AG04449 (cell line): ENCODE results near the gene RPH3AL.

Source experiments
- CTCF ChIA-PET: fragments of 350-600 bp; formaldehyde crosslinking; extraction: SDS; loops from one replicate; lab custom pipeline; 2021; ENCODE audit warnings: antibody characterized with exemption; lab: Yijun Ruan, JAX
- POLR2A ChIA-PET: fragments of 400-600, 350-600 bp; formaldehyde crosslinking; extraction: SDS; loops from one replicate; lab custom pipeline; 2020; ENCODE audit warnings: antibody characterized with exemption, inconsistent platforms; lab: Yijun Ruan, JAX
- DNase-seq: peaks from one replicate; pipeline ENCODE4 v3.0.0-alpha.2; 2010; ENCODE audit warnings: low read depth, low spot score
- H3K4me3 ChIP-seq: 2 replicates; pipeline ENCODE4 v1.5.1; 2011; ENCODE audit warnings: low read depth, mild to moderate bottlenecking, control low read depth, low read length
- TF ChIP-seq, protein P1 (sequence below): IDR thresholded peaks from one replicate; pipeline ENCODE4 v1.5.1; 2011; ENCODE audit warnings: mild to moderate bottlenecking, moderate library complexity, low read length, control low read depth, inconsistent platforms; ENCODE audit not compliant: insufficient read depth; ENCODE audit errors: missing control alignments

Gene RPH3AL

DNA sequence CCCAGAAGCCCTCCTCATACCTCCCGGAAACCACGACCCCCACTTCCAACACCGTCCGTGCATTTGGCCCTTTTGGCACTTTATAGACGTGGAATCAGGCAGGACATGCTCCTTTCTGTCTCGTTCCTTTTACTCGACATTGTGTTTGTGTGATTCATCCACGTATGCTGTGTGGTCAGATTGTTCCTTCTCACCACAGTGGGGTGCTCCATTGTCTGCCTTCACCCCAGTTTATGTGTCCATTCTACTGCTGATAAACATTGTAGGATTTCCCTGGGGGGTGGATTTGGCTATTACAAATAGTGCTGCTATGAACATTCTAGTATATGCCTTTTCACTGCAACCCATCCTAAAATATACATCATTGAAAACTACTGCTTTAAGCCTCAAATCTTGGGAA, 28.9 kb upstream of the RPH3AL start:
- ChIA-PET CTCF (no interaction called here), POLR2A (no interaction called here)
- no peak for DNase-seq
- TF ChIP-seq, protein P1, sequence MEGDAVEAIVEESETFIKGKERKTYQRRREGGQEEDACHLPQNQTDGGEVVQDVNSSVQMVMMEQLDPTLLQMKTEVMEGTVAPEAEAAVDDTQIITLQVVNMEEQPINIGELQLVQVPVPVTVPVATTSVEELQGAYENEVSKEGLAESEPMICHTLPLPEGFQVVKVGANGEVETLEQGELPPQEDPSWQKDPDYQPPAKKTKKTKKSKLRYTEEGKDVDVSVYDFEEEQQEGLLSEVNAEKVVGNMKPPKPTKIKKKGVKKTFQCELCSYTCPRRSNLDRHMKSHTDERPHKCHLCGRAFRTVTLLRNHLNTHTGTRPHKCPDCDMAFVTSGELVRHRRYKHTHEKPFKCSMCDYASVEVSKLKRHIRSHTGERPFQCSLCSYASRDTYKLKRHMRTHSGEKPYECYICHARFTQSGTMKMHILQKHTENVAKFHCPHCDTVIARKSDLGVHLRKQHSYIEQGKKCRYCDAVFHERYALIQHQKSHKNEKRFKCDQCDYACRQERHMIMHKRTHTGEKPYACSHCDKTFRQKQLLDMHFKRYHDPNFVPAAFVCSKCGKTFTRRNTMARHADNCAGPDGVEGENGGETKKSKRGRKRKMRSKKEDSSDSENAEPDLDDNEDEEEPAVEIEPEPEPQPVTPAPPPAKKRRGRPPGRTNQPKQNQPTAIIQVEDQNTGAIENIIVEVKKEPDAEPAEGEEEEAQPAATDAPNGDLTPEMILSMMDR, result no peak
- H3K4me3 ChIP-seq, result no peak overlapping the region

- TF ChIP-seq, protein P1, result no peak
- H3K4me3 ChIP-seq, result no peak overlapping the region
- no peak for DNase-seq
- CTCF ChIA-PET, result no interaction called here
- POLR2A ChIA-PET, result no interaction called here
Observed at GRCh38 chr17:379531-380465, 27.2 kb upstream of the RPH3AL start.

- POLR2A ChIA-PET, result no interaction called here
- TF ChIP-seq, protein P1, result no peak
- CTCF ChIA-PET, result interaction anchor here (0.8 to 1.2 kb wide), 2 partner anchors 9 to 321 kb away, joined by 3 read pairs; no protein-coding TSS in a partner anchor
- no peak overlapping the region for H3K4me3 ChIP-seq
- DNase-seq, result no peak
Observed at GRCh38 chr17:378068-378467, 25.5 kb upstream of the RPH3AL start.

GRCh38 chr17:376936-377863, 24.6 kb upstream of the RPH3AL start:
- no peak overlapping the region for H3K4me3 ChIP-seq
- CTCF ChIA-PET, result interaction anchor here (1.1 to 1.4 kb wide), 3 partner anchors 9 to 12 kb away, joined by 3 to 7 read pairs (median 5); no protein-coding TSS in a partner anchor
- POLR2A ChIA-PET, result no interaction called here
- TF ChIP-seq, protein P1, result no peak
- DNase-seq, result no peak

DNA sequence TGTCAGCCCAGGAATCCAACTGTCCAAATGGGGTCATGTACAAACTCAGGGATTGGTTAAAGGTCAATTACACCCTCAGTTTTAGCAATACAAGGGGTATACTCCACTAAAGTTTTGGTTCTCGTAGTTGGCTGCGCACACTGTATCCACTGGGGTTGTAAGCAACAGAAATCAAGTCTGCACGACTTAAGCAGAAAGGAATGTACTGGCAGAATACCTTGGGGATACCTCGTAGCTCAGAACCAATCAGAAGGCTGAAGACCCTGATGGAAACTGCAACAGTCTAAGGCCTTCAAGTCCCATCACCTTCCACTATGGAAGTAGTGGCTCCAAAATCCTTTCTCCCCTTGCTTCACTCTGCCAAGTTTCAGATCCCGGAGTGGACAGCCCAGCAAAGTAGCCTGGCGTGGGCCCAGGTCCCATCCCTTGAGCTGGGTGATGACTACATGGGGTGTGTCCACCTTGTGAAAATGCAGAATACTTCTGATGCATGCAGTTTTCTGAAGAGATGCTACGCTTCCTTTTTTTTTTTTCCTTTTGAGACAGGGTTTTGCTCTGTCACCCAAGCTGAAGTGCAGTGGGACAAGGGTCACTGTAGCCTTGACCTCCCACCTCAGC, 21.1 kb upstream of the RPH3AL start:
- TF ChIP-seq, protein P1, result no peak
- CTCF ChIA-PET, result no interaction called here
- POLR2A ChIA-PET, result no interaction called here
- no peak for DNase-seq
- H3K4me3 ChIP-seq, result no peak overlapping the region
